GM10248 (cell line): ENCODE measurements around the gene KLB.
A peak's percentile ranks its signal among the peaks of the same experiment; 100 is the strongest.
"Not testable (repeated sequence)": the region's sequence is repeated elsewhere in the genome, so short reads cannot be mapped to it uniquely, and the experiment has no call there.

Experiments used
- CTCF ChIA-PET: fragments of 300-600 bp; sonication (Branson Sonifier 250); formaldehyde crosslinking; extraction: SDS; loops from one replicate; lab custom pipeline; 2021; ENCODE audit warnings: antibody characterized with exemption; lab: Yijun Ruan, JAX
- POLR2A ChIA-PET: fragments of 350-650 bp; sonication (Branson Sonifier 250); formaldehyde crosslinking; extraction: SDS; loops from one replicate; lab custom pipeline; 2020; ENCODE audit warnings: antibody characterized with exemption; lab: Yijun Ruan, JAX
- DNase-seq: peaks from one replicate; pipeline ENCODE4 v3.0.0; 2012; ENCODE audit errors: extremely low spot score
- TF ChIP-seq, protein P1 (sequence below): IDR thresholded peaks from 2 replicates; pipeline ENCODE4 v1.5.1; 2012; ENCODE audit warnings: mild to moderate bottlenecking, low read depth; ENCODE audit errors: extremely low read depth, missing control alignments, control extremely low read depth

KLB gene

DNA sequence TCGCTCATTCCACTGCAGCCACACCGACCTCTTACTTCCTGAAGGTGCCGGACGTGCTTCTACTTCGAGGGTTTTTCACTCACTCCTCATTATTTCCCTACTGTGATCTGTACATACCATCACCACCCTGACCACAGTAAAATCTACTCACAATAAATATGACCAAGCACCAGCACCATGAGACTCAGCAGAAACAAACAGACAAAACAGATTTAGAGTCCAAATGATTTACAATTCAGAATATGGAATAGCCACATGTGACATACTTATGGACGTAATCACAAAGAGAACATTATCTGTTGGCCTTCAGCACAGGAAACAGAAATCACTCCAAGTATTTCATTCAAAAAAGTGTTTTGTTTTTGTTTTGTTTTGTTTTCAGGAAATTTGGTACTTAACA, 16.1 kb upstream of the KLB start:
- TF ChIP-seq, protein P1, sequence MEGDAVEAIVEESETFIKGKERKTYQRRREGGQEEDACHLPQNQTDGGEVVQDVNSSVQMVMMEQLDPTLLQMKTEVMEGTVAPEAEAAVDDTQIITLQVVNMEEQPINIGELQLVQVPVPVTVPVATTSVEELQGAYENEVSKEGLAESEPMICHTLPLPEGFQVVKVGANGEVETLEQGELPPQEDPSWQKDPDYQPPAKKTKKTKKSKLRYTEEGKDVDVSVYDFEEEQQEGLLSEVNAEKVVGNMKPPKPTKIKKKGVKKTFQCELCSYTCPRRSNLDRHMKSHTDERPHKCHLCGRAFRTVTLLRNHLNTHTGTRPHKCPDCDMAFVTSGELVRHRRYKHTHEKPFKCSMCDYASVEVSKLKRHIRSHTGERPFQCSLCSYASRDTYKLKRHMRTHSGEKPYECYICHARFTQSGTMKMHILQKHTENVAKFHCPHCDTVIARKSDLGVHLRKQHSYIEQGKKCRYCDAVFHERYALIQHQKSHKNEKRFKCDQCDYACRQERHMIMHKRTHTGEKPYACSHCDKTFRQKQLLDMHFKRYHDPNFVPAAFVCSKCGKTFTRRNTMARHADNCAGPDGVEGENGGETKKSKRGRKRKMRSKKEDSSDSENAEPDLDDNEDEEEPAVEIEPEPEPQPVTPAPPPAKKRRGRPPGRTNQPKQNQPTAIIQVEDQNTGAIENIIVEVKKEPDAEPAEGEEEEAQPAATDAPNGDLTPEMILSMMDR: no peak

DNA sequence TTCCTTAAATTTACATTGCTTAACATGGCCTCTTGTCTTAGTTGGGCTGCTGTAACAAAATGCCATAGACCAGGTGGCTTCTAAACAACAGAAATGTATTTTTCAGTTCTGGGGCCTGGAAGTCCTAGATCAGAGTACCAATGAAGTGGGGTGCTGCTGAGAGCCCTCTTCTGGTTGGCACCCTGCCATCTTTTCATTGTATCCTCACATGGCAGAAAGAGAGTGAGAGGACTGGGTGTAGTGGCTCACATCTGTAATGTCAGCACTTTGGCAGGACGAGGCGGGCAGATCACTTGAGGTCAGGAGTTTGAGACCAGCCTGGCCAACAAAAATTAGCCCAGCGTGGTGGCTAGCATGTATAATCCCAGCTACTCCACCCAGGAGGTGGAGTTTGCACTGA, 12.0 kb upstream of the KLB start:
- no peak for DNase-seq
- CTCF ChIA-PET: no interaction called here
- POLR2A ChIA-PET: no interaction called here
- TF ChIP-seq, protein P1: no peak

More for the DNA sequence above, 16.1 kb upstream of the KLB start:
- CTCF ChIA-PET: no interaction called here
- DNase-seq: no peak
- POLR2A ChIA-PET: no interaction called here

DNA sequence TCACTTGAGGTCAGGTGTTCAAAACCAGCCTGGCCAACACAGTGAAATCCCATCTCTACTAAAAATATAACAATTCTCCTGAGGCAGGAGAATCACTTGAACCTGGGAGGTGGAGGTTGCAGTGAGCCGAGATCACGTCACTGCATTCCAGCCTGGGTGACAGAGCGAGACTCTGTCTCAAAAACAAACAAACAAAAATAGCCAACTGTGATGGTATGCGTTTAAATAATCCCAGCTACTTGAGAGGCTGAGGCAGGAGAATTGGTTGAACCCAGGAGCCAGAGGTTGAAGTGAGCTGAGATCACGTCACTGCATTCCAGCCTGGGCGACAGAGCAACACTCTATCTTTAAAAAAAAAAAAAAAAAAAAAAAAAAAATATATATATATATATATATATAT, 5.1 kb upstream of the KLB start:
- POLR2A ChIA-PET, CTCF ChIA-PET, DNase-seq: not testable (repeated sequence)

DNA sequence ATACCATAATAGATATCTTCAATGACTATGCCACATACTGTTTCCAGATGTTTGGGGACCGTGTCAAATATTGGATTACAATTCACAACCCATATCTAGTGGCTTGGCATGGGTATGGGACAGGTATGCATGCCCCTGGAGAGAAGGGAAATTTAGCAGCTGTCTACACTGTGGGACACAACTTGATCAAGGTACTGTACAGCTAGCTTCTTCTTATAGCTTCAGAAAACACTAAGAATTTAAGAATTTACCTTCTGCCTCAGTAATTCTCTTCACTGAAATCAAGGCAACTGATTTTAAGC, 805 bp downstream of the KLB start:
- POLR2A ChIA-PET: no interaction called here
- TF ChIP-seq, protein P1: no peak
- CTCF ChIA-PET: interaction anchor here (0.8 to 1.2 kb wide), 6 partner anchors 9 to 49 kb away, joined by 3 to 5 read pairs (median 3); no protein-coding TSS in a partner anchor
- no peak for DNase-seq

DNA sequence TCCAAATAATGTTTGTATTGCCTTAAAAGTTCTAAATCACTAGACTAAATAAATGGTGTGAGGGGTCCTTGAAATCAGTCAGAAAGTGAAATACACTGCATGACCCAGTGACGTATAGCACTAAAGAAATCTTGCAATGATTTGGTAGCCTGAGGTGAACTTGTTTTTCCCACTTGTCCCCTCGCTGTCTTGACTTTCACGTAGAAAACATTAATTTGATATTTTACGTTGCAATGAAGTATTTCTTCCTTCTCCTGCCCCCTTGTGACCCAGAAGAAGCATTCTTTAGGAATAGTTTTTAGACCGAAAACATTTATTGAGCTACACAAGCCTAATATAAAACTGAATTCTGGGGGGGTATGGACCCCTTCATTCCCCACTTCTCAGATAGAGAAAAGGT, 3.7 kb downstream of the KLB start:
- DNase-seq: no peak
- CTCF ChIA-PET: no interaction called here
- TF ChIP-seq, protein P1: peak; percentile 24
- POLR2A ChIA-PET: no interaction called here

DNA sequence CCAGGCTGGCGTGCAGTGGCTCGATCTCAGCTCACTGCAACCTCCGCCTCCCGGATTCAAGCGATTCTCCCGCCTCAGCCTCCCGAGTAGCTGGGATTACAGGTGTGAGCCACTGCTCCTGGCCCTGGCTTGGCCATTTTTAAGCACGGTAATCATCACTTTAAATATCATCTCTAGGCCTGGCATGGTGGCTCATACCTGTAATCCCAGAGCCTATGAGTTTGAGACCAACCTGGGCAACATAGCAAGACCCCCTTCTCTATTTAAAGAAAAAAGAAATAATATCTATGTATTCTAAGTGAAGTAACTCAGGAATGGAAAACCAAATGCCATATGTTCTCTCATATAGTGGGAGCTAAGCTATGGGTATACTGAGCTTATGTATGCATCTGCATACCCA, 4.8 kb downstream of the KLB start:
- CTCF ChIA-PET: interaction anchor here (1.3 kb wide), 1 partner anchor 24 kb away, joined by 3 read pairs; no protein-coding TSS in a partner anchor
- POLR2A ChIA-PET, DNase-seq: not testable (repeated sequence)

DNA sequence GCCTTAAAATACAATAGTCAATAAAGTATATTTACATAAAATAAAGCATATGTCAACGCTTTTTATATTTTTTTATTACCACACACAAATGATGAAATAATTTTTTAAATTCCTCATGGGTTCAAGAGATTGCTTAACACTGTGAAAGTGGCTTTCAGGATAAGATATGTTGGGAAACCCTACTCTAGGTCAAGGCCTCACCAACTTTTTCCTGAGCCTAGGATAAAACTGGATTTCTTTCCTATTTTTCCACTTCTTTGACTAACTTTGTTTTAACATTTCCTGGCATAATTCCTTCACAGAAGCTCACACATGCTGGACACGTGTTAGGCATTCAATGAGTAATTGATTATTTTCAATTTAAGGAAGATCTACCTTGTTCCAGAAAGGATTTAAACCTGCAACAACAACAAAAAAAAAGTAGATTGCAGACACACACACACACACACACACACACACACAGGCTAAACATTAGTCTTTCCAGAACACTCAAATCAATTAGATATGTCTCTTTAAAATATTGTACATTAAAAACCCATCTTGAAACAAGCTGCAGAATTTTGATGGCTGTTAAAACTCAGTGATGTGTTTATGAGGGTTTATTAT, 9.1 kb downstream of the KLB start:
- TF ChIP-seq, protein P1: no peak
- no peak for DNase-seq
- ChIA-PET POLR2A (interaction anchor here (1.0 kb wide), 1 partner anchor 33 kb away, joined by 4 read pairs; no protein-coding TSS in a partner anchor), CTCF (interaction anchor here (1.1 to 1.8 kb wide), 3 partner anchors 12 to 23 kb away, joined by 3 to 8 read pairs (median 4); no protein-coding TSS in a partner anchor)
